HepG2 (cell line): ENCODE measurements around the gene RASGRF1. TPM values are rescaled to one million over a fixed set of nuclear protein-coding genes. Genes with fewer than 3 reads are reported as not detected.

Source experiments
- ATAC-seq: fragments of 200-7000 bp; cut with Tn5 transposase; 3 replicates; pipeline ENCODE4 v1.9.1; 2020; ENCODE audit warnings: mild to moderate bottlenecking, moderate library complexity
- BruUV-seq: library from RNA; stranded (reverse); fragments of 400-500 nt; replicated peaks from 2 replicates; lab custom pipeline; 2021; lab: Mats Ljungman, UMichigan
- CTCF ChIA-PET: fragments of 300-600 bp; formaldehyde crosslinking; extraction: SDS; loops from one replicate; lab custom pipeline; 2021; ENCODE audit warnings: low total read pairs, inconsistent platforms, low intra/inter-chr PET ratio; lab: Yijun Ruan, JAX
- POLR2A ChIA-PET: fragments of 350-600 bp; sonication (Branson Sonifier 250); formaldehyde crosslinking; loops from one replicate; lab custom pipeline; 2020; ENCODE audit warnings: antibody characterized with exemption, inconsistent platforms; lab: Yijun Ruan, JAX
- DNase-seq: peaks from one replicate; pipeline ENCODE4 v3.0.0-alpha.2; 2015; ENCODE audit warnings: low spot score
- FAIRE-seq: peaks from 3 replicates; lab custom pipeline; 2011; peaks lifted over from hg19 to GRCh38; lab: Jason Lieb, UNC
- H2AFZ ChIP-seq: one replicate; pipeline ENCODE4 v1.6.1; 2011; ENCODE audit warnings: low read length, inconsistent platforms
- H3K27ac ChIP-seq: fragments of 300-600 bp; 3 replicates; pipeline ENCODE4 v1.8.0; 2011; ENCODE audit warnings: mixed run types, mild to moderate bottlenecking, mixed read lengths, low read length, inconsistent platforms; ENCODE audit not compliant: insufficient read depth; ENCODE audit errors: extremely low read length
- H3K27me3 ChIP-seq, 2 experiments: fragments of 200-600 bp in 1 of 2; 2 replicates in 1 of 2; 3 replicates in 1 of 2; pipeline versions ENCODE4 v1.6.0 to v1.8.0; 2011; ENCODE audit warnings: low read length in 2 of 2, mild to moderate bottlenecking in 2 of 2, moderate library complexity in 2 of 2, inconsistent platforms in 1 of 2; ENCODE audit not compliant: insufficient read depth in 2 of 2, control insufficient read depth in 1 of 2
- H3K36me3 ChIP-seq, 2 experiments: fragments of 200-600 bp in 1 of 2; replicated peaks in 1 of 2; 2 replicates in 1 of 2; 3 replicates in 1 of 2; pipeline versions ENCODE4 v1.5.1 to v1.8.0; 2011; ENCODE audit warnings: low read length in 2 of 2, inconsistent platforms in 1 of 2; ENCODE audit not compliant: insufficient read depth in 2 of 2, control insufficient read depth in 1 of 2
- H3K4me1 ChIP-seq: 2 replicates; pipeline ENCODE4 v1.5.1; 2012; ENCODE audit warnings: low read length, inconsistent platforms; ENCODE audit not compliant: insufficient read depth
- H3K4me2 ChIP-seq: 2 replicates; pipeline ENCODE4 v1.6.0; 2011; ENCODE audit warnings: low read depth, low read length, inconsistent platforms
- H3K4me3 ChIP-seq, 3 experiments: fragments of 200-600 bp in 1 of 3; sonication (generic), shearing (Covaris generic) in 1 of 3; replicated peaks in 1 of 3; 2 replicates each; pipeline ENCODE4 v1.5.1; 2011 to 2016; ENCODE audit warnings: low read length in 3 of 3, inconsistent platforms in 2 of 3, low read depth in 2 of 3, mild to moderate bottlenecking in 2 of 3, control low read depth in 1 of 3, mixed read lengths in 1 of 3; ENCODE audit not compliant: insufficient read depth in 1 of 3
- H3K79me2 ChIP-seq: one replicate; pipeline ENCODE4 v1.6.1; 2011; ENCODE audit warnings: low read length, inconsistent platforms; ENCODE audit not compliant: insufficient read depth
- H3K9ac ChIP-seq: 2 replicates; pipeline ENCODE4 v1.6.0; 2011; ENCODE audit warnings: mild to moderate bottlenecking, low read depth, low read length, inconsistent platforms; ENCODE audit not compliant: insufficient read depth
- H3K9me3 ChIP-seq: 2 replicates; pipeline ENCODE4 v1.5.1; 2012; ENCODE audit warnings: mild to moderate bottlenecking, low read length
- H4K20me1 ChIP-seq: 2 replicates; pipeline ENCODE4 v1.6.0; 2011; ENCODE audit warnings: inconsistent platforms, mild to moderate bottlenecking, low read length, moderate library complexity; ENCODE audit not compliant: insufficient read depth
- CEBPG ChIP-seq: IDR thresholded peaks from 2 replicates; pipeline ENCODE4 v1.6.1; 2016
- ELF3 ChIP-seq: IDR thresholded peaks from 2 replicates; pipeline ENCODE4 v1.6.1; 2016; ENCODE audit warnings: missing genetic modification reagents, missing compliant biosample characterization
- FOXP1 ChIP-seq, 2 experiments: fragments of 450-650 bp in 1 of 2; IDR thresholded peaks; 2 replicates each; pipeline ENCODE4 v1.6.1; 2017 to 2018; ENCODE audit warnings: antibody characterized with exemption in 1 of 2
- GATAD1 ChIP-seq: IDR thresholded peaks from 2 replicates; pipeline ENCODE4 v1.6.1; 2016; ENCODE audit warnings: missing genetic modification reagents, missing compliant biosample characterization
- JUND ChIP-seq: sonication (generic); formaldehyde crosslinking; IDR thresholded peaks from 2 replicates; pipeline ENCODE4 v1.8.0; 2022; ENCODE audit warnings: mild to moderate bottlenecking, missing genetic modification reagents
- PATZ1 ChIP-seq: sonication (generic); formaldehyde crosslinking; IDR thresholded peaks from 2 replicates; pipeline ENCODE4 v1.4.0; 2020; ENCODE audit warnings: missing genetic modification reagents
- RCOR2 ChIP-seq: IDR thresholded peaks from 2 replicates; pipeline ENCODE4 v1.6.1; 2016; ENCODE audit warnings: missing biosample characterization, missing genetic modification reagents
- SALL1 ChIP-seq: sonication (generic); formaldehyde crosslinking; IDR thresholded peaks from 2 replicates; pipeline ENCODE4 v1.8.0; 2022; ENCODE audit warnings: mild to moderate bottlenecking, missing genetic modification reagents
- SAP130 ChIP-seq: IDR thresholded peaks from 2 replicates; pipeline ENCODE4 v1.6.1; 2016; ENCODE audit warnings: low read depth
- SIN3B ChIP-seq: fragments of 150-350 bp; IDR thresholded peaks from 2 replicates; pipeline ENCODE4 v1.6.1; 2014; ENCODE audit warnings: low read length
- STAG1 ChIP-seq: sonication (generic); formaldehyde crosslinking; IDR thresholded peaks from 2 replicates; pipeline ENCODE4 v1.4.0; 2020; ENCODE audit warnings: missing genetic modification reagents
- ZBTB7B ChIP-seq: sonication (generic); formaldehyde crosslinking; IDR thresholded peaks from 2 replicates; pipeline ENCODE4 v1.4.0; 2020; ENCODE audit warnings: missing genetic modification reagents
- ZNF503 ChIP-seq: sonication (generic); formaldehyde crosslinking; IDR thresholded peaks from 2 replicates; pipeline ENCODE4 v1.4.0; 2020; ENCODE audit warnings: missing genetic modification reagents
- WGBS: methylation state at CpG from one replicate; pipeline ENCODE4 v1.1.6; 2017; ENCODE audit warnings: low lambda C conversion rate; 5-methylcytosine and 5-hydroxymethylcytosine counted together
- in situ Hi-C: cut with HindIII; loops from 2 replicates; pipeline ENCODE4 v1.10.0; 2017; ENCODE audit warnings: low pct_unique_long_range_greater_than_20kb; ENCODE audit not compliant: extremely low pct_ligation_motif_present
- intact Hi-C: fragments of 100-400 bp; cut with micrococcal nuclease; formaldehyde crosslinking; loops from one replicate; pipeline ENCODE4 v1.10.0; 2022; ENCODE audit not compliant: unreplicated experiment
- polyA plus RNA-seq, 8 experiments: library from polyadenylated mRNA; depleted of rRNA in 3 of 8; stranded (reverse) in 7 of 8; unstranded in 1 of 8; fragments of >200 nt; fragmentation: Illumina TruSeq in 4 of 8; extraction: Trizol in 4 of 8; gene quantifications; 2 replicates each; pipeline versions ENCODE4 v1.2.1 to v1.2.3, GENCODE V29; 2011 to 2016; ENCODE audit warnings: low read depth in 4 of 8, missing spikeins in 1 of 8, mixed read lengths in 1 of 8; ENCODE audit not compliant: insufficient read depth in 1 of 8
- total RNA-seq, 5 experiments: library from RNA; depleted of rRNA; stranded (reverse); fragments of >200 nt; fragmentation: Illumina TruSeq; extraction: Trizol; gene quantifications; 2 replicates each; pipeline ENCODE4 v1.2.3, GENCODE V29; 2016; ENCODE audit warnings: low read depth in 1 of 5

RASGRF1 gene
- total and polyA plus RNA-seq, 2 of the 13 experiments (the other 11 are each of a cell fraction or from before 2014, with no cell fraction given) = 0.55 to 3.0 TPM

GRCh38 chr15:79028411-79028964, 62.1 kb downstream of the RASGRF1 start (continued):
- TF ChIP-seq STAG1 = peak; percentile 84
- no peak for TF ChIP-seq JUND (CRISPR knock-in tag)

- no peaks in the 10 kb centered on the region for H3K36me3 ChIP-seq
- no peaks in the 10 kb centered on the region for H3K9me3 ChIP-seq
- ChIA-PET POLR2A (interaction anchor here (1.0 to 1.6 kb wide), 5 partner anchors 34 to 158 kb away, joined by 3 to 10 read pairs (median 4); partner anchors contain the start of gene CTSH), CTCF (interaction anchor here (1.0 to 5.4 kb wide), 3 partner anchors 118 to 160 kb away, joined by 3 to 56 read pairs (median 4); no protein-coding TSS in a partner anchor)
- peak; percentile 28; the same call in 2 of the 3 replicates for ATAC-seq
- peak; percentile 34 for DNase-seq
- FAIRE-seq = no peak
- peak overlapping the region; percentile 64 for H3K4me2 ChIP-seq
- no peaks in the 10 kb centered on the region for H3K27me3 ChIP-seq
- WGBS = 5% methylated on average over 11 of the region's 15 CpGs
- peaks cover 58% of the 10 kb centered on the region for H3K4me1 ChIP-seq
- H4K20me1 ChIP-seq = no peaks in the 10 kb centered on the region
- no TSS peak for BruUV-seq
- no peaks in the 10 kb centered on the region for H3K79me2 ChIP-seq
- H3K4me3 ChIP-seq = peak overlapping the region in 1 of 3 experiments; percentile 39; a peak in 1 of 6 replicates
- in situ Hi-C loops (loop anchor here (5.0 kb wide), 1 partner anchor 155 kb away; no protein-coding TSS in a partner anchor), intact Hi-C loops (loop anchor here (2.0 kb wide), 1 partner anchor 119 kb away; no protein-coding TSS in a partner anchor)
- no peak overlapping the region for H2AFZ ChIP-seq
- H3K27ac ChIP-seq = no peak overlapping the region
- H3K9ac ChIP-seq = no peak overlapping the region; the same call in 1 of the 2 replicates
- TF ChIP-seq ZBTB7B = no peak
- TF ChIP-seq ELF3 (CRISPR knock-in tag) = peak; percentile 44; the same call in 1 of the 2 replicates
- no peak for TF ChIP-seq ZNF503 (CRISPR knock-in tag)
- no peak for TF ChIP-seq SIN3B
- peak; percentile 14; the same call in 1 of the 2 replicates for TF ChIP-seq CEBPG (CRISPR knock-in tag)
- TF ChIP-seq FOXP1 (IDR thresholded peaks at IDR 0.05) = no peak
- peak; percentile 56; the same call in 1 of the 2 replicates for TF ChIP-seq FOXP1 (CRISPR knock-in tag; IDR thresholded peaks at IDR 0.05)
- peak; percentile 41; the same call in 1 of the 2 replicates for TF ChIP-seq SAP130 (CRISPR knock-in tag)
- 0 out of 2 replicates have a peak, but pooled peaks have one; percentile 17 for TF ChIP-seq RCOR2 (CRISPR knock-in tag)
- TF ChIP-seq GATAD1 (CRISPR knock-in tag) = peak; percentile 53; the same call in 1 of the 2 replicates
- TF ChIP-seq SALL1 = peak; percentile 54
- peak; percentile 84 for TF ChIP-seq PATZ1 (CRISPR knock-in tag)
Observed at GRCh38 chr15:79027532-79028410, 62.8 kb downstream of the RASGRF1 start.
